ENCODE data around the gene ZNF283.

The ZNF283 gene

DNA sequence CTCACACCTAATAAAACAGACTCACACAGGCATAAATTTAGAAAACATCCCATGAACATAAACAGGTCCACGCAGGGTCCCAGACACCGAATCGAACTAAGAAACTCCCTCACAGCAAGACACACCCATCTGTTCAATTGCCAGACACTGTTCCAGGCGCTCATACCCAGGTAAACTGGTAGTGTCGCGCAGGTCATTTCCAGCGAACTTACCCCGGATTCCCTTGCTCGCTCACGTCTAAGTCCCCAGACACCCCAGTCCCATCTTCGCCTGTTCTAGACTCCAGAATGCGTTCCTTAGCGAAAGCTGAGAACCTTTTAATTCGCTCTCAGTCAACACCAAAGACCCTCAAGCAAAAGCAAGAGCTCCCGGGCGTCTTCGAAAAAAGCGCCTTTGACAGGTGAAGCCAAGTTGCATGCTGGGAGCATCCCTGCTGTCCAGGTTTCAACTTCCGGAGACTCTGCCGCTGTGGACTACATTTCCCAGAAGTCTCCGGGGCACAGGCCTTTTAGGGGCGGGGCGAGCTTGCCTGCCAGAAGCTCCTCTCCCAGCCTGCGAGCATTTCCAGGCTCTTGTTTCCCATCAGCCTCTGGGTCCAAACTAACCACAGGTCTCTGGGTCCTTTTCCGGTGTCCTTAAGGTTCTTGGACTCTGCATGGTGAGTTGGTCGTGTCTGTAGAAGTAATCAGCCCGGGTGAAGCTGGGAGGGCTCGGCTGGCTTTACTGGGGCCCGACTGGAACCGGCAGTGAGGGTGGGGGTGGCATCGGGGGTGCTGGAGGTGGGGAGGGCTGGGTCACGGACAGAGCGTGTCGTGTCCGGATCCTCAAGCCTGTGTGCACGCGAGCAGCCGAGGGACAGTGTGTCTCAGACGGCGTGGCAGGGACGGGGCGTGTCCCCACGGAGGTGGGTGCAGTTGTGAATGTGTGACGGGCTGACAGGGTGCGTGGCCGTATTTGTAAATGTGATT is at the start of gene ZNF283:
Gene ZNF283, plus strand, starts transcription at position 535 of the 968 bp plus-strand sequence. CDS start 6,184 bp downstream, outside the sequence.
- peak; percentile 52 to 68 (median 56) for DNase-seq

DNA sequence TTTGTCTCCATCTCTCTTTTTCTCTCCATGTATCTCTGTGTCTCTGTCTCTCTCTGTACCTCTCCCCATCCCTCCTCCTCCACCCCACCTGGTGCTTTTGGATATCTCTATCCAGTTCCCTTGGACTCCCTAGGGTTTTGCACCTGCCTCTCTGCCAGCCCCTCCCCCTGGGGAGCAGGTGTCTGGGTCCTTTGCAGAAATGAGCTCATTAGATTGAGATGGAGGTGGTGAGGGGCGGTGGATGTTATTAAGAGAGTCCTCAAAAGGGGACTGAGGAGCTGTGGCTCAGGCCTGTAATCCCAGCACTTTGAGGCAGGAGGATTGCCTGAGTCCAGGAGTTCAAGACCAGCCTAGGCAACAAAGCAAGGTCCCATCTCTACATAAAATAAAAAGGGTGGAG is 48.5 kb upstream of the ZNF283 start:
- no peak for DNase-seq

DNA sequence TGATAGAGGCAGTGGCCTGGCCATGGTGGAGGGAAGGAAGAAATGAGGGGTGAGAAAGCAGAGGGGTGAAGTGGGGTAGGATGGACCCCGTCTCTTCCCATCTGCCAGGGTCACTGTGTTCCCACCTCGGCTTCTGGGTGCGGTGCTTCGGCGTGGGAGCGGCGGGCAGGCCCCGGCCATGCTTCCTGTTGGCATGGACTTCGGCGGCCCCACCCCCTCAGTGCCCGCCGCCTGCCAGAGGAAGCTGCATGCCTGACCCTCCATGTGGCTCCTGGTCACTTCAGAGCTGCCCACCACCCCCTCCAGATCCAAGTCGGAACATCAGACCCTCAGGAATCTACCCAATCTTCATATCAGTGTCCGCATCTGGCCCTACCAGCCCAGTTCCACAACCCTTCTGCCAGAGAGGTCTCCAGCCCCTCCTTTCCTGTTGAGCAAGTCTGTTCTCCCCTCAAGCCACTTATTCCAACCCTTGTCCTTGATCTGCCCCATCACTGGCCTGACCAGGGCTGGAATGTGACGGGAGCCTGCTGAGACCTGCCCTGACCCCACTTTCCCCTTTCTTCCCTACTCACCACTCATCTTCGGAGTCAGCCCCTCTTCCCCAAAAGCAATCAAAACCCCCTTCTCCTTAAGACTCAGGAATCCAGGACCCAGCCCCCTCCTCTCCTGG is 47.8 kb upstream of the ZNF283 start:
- DNase-seq, result no peak

DNA sequence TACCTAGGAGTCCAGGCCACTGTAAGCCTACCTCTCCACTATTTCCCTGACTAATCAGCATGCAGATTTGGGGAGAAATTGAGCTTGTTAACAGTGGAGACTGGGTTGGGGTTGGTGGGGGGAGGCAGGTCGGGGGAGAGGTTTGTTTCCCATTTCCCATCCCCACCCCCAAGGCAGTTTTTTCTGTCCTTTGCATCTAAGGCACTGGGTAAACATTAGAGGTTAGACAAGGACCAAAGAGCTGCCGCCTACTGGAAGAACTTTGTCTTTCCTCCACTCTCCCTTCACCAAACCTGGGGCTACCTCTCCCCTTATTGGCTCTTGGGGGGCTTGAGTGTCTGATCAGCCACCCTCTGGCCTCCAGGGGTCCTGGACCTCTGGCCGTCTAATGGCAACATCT is 47.3 kb upstream of the ZNF283 start:
- no peak for DNase-seq

DNA sequence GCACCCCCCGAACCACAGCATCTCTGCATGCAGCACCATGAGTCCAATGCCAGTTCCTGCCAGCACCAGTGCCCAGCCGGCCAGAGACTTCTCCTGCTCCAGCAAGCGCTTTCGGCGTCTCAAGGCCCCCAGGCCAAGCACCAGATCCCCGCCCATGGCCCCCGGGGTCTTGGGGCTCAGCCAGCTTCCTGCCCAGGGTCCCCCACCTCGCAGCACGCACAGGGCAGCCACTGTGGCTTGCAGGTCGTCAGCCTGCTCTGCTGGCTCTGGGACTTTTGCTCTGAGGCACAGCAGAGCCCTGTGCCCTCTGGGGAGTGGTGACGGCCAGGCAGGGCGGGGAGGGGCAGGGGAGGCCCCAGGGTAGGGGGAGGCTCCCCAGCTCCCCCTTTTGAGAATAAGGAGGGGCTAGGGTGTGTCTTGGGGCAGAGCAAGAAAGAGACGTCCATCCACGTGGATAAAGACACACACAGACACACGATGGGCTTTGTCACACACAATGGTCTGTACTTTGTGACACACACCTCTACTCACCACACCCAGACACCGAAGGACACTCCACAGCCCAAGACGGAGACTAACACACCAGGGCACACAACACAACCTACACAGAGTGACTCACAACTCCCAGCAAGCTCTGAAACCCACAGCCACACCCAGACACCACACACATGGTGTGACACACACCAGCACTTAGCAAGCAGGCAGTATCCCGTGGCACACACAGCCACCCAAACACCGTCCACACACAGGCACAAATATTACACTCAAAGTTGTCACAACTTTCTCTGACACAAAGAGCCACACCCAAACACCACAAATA is 46.2 kb upstream of the ZNF283 start, which contains the start of gene KCNN4:
Gene KCNN4, minus strand, starts transcription at position 268 of the 820 bp plus-strand sequence. Its CDS starts 112 bp downstream, at position 156.
- DNase-seq, result peak; percentile 36 to 53 (median 51)

DNA sequence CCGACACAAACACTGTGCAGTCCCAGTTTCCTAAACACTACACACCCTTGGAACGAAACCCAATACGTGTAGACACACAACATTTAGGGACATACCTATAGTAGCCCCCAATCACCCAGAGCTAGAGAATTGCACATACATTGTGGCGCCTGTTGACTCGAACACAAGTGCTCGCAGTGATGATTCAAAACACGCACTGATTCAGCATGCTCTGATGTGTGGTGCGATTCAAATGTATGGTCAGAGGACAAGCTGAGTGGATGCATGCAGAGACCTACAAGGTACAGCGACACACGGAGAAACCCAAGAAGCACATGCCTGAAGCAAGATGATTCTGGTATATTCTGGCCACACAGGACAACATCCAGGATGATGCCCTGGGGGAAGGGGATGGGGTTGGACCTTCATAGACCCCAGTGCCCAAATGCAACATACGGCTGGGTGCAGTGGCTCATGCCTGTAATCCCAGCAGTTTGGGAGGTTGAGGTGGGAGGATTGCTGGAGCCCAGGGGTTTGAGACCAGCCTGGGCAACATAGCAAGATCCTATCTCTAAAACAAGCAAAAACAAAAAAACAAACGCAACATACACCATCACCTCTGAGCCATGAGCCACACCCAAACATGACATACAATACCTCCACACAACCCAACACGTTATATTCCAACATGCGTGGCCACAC is 45.4 kb upstream of the ZNF283 start:
- no peak for DNase-seq

DNA sequence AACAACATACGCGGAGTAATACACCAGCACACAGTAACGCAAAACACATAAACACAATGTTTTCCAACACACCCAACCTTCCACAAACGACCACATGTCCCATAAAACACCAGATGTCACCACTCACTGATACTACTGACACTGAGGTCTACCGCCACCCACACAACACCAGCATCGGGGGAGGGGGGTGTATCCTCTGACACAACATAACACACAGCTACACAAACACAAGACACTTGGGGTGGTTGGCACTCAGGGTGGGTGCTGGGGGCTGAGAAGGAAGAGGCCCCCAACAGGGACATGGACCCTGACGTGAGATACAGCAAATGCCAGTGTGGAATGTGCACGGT is 44.8 kb upstream of the ZNF283 start:
- DNase-seq, result no peak

DNA sequence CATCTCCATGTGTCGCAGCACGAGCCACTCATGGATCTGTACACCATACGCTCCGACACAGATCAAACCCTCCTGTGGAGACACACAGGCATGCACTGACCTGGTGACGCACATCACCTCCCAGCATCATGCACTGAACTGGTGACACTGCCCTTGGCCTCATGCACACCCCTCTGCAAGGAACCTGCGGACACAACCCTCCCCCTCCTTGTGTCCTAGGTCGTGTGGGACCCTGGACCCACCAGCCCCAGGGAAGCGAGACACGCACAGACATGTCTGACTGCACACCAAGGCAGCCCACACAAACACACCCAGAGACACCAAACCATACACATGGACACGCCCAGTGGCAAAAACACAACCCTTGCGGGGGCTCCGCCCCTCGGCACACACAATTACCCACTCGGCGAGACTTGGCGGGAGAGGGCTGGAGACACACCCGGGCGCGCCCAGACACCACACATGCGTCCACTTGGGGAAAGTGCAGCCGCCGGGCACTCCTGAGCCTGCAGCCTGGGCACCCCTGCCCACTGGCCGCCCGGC is 44.4 kb upstream of the ZNF283 start:
- DNase-seq, result no peak

DNA sequence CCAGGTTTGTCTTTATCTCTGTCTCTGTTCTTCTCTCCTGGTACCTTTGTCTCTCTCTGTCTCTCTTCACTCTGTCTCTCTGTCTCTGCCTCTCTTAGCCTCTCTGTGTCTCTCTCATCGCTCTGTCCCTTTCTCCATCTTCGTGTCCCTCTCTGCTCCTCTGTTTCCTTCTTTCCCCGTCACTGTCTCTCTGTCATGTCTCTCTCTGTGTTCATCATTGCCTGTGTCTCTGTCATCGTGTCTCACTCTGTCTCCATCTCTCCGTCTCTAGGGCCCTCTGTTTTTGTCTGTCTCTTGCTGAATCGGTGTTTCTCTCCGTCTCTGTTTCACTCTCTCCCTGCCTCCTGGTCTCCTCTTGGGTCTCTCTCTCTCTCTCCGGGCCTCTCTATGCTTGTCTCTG is 43.5 kb upstream of the ZNF283 start:
- DNase-seq, result no peak

DNA sequence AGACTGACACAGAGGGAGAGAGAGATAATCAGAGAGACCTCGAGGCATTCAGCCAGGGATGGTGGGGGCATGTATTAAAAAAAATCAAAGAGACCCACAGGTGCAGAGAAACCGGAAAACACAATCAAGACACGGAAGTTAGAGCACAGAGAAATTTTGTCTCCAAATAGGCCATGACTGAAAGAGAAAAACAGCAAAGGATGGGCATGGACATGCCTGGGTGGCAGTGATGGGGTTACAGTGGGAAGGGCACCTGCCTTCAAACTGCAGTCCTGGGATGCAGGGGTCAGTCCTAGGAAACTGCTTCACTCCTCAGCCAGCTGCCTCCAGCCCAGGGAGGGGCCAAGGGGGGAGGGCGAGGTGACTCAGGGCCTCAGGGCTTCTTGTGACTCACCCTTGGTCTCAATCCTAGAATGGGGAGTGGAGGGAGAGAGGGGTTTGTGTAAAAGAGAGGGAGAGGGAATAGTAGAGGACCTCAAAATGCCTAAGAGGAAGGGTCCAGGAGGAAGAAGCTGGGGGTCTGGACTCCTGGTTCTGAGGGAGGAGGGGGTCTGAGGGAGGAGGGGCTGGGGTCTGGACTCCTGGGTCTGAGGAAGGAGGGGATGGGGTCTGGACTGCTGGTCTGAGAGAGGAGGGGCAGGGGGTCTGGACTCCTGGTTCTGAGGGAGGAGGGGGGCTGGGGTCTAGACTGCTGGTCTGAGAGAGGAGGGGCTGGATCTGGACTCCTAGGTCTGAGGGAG is 42.7 kb upstream of the ZNF283 start:
- peak; percentile 21 to 42 (median 37) for DNase-seq

DNA sequence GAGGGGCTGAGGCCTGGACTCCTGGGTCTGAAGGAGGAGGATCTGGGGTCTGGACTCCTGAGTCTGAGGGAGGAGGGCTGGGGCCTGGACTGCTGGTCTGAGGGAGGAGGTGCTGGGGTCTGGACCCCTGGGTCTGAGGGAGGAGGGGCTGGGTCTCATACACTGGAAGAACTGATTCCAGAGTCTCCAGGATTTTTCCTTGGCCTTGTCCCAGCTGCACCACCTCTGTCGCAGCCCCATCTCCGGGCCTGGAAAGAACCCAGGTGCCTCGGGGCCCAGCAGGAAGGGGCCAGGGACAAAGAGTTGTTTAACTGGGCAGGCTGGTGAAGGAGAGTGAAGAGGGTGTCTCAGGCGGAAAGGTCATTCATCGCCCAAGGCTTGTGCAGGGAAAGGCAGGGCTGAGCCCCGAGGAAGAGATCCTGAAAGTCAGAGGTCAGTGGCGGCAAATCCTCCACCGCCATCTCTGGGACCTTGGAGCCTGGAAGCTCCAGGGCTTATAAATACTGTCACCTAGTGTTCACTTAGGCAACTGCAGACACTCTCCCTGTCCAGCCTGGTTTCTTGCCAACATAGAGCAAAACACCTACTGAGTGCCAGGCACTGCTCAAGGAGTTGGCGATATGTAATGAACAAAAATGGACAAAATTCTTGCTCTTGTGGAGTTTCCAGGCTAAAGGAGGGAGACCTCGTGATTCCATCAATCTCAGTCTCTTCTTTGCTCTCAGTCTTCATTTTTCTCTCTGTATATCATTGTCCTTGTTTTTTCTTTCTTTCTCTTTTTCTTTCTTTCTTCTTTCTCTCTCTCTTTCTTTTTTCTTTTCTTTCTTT is 41.9 kb upstream of the ZNF283 start:
- DNase-seq, result peak in 1 of 4 experiments; percentile 18

DNA sequence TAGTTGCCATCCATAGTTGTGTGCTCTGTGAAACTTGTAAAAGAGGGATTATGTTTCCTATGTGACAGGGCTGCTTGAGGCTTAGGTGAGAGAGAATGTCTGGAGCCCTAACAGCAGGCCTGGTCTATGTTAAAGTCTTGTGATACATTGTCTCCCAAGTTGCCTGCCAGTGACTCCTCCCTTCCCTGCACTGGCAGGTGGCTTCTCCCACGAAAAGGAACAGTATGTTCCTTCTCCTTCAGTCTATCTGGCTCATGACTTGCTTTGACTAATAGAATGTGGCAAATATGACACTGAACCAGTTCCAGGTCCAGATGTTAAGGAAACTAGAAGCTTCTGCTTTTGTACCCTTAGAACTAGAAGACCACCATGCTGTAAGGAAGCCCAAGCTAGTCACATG is 40.5 kb upstream of the ZNF283 start:
- DNase-seq, result no peak

DNA sequence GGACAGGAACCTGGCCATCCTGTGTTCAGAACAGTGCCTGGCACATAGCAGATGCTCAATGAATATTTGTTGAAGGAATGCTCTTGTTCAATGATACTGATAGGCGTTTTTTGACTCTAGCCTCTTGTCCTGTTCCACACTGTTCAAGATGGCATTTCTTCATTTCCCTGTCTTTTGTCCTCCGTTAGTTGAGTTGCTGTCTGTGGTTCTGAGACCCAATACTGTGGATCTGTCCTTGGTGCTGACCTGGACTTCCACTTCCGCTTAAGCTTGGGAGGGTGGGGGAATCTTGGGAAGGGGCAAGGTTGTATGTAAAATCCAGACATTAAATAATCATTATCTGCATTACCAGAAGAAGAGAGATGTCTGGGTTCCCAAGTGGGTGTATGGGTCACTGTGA is 38.1 kb upstream of the ZNF283 start:
- no peak for DNase-seq

DNA sequence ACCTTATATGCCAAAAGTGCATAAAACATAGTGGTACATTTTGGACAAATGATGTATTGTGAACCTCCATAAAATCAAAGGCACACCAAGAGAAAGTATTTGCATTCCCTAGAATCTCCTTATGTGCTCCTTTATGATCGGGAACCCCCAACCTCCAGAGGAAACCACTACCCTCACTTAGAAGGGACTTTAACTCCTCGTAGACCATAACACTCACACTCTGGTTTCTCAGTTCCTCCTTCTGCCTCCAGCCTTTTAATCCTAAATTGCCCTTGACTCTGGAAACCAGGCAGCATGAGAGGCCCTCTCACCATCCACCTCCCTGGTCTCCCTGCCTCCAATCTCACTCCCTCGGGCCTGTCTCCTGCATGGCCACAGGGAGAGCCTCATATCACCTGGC is 36.5 kb upstream of the ZNF283 start:
- no peak for DNase-seq

DNA sequence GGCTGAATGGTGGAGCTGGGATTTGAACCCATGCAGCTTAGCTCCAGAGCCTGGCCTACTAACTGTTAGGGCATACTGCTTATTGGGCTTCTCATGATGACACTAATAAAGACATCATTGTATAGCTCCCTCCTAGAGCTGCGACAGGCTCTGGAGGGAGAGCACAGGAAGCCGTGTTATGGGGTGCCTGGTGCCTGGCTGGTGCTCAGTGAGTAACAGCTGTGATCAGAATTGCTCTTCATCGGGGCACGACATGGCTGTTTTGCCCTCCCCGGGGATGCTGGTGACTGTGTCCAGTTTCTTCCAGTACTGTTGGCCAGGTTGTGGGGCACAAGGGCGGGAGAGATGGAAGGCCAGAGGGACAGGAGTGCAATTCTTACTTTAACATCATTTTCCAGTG is 30.0 kb upstream of the ZNF283 start:
- DNase-seq, result no peak

DNA sequence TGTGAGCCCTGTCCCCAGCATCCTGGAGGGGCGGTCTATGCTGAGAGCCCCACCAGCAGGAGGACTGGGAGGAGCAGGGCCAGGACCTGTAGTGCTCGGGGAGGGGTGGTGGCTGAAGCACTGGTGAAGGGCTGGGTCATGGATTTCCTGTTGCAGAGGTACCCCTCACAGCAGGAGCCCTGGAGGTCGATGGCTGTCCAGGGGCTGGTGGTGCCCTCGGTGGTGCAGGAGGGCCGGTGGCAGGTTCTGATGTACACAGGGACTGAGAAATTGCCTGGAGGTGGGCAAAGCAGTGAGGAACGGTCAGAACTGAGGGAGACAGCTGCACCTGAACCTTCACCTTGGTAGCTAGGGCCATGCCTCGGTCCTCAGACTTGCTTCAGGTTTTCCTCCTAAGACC is 29.6 kb upstream of the ZNF283 start:
- no peak for DNase-seq

DNA sequence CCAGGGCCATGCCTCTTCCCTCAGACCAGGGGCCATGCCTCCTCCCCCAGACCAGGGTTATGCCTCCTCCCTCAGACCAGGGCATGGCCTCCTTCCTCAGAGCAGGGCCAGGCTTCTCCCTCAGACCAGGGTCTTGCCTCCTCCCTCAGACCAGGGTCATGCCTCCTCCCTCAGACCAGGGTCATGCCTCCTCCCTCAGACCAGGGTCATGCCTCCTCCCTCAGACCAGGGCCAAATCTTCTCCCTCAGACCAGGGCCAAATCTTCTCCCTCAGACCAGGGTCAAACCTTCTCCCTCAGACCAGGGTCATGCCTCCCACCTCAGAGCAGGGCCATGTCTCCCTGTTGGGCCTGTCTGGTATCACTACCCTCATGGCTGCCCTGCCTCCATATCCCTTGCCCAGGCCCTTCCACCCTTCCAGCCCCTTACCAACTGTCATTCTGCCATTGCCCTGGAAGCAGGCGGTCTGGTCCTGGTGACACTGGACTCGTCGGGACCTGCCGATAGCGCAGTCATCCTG is 29.0 kb upstream of the ZNF283 start:
- DNase-seq, result no peak

DNA sequence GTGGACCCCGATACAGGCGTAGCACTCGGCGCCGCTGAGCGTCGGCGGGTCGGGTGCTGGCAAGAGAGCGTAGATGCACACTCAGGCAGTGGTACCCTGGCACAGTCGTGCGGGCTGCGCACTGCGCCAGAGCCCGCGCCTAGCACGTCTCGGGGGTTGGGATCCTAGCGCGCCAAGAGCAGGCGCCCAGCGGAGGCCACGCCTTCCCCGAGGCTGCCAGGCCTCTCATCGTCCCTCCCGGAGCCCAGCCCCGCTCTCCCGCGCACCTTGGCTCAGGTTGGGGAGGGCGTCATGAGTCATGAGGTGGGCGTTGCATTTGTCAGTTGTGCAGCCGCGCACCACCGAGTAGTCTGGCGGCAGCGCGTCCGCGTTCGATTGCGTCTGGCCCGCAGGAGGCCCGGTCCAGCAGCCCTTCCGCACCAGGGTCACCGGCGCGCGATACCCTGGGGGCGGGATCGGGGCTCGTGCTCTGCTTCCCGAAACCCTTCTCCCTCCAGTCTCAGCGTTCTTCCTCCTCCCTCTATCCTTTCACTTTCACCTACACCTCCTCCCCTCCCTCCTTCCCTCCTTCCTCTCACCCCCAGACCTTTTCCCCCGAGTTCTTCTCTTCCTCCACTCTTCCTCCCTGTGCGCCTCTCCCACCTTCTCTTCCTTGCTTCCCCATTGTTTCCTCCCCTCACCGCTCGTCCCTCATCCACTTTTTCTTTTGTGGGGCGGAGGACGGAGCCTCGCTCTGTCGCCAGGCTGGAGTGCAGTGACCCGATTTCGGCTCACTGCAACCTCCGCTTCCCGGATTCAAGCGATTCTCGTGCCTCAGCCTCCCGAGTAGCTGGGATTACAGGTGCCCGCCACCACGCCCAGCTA is 28.3 kb upstream of the ZNF283 start:
- peak in 1 of 4 experiments; percentile 18 for DNase-seq

DNA sequence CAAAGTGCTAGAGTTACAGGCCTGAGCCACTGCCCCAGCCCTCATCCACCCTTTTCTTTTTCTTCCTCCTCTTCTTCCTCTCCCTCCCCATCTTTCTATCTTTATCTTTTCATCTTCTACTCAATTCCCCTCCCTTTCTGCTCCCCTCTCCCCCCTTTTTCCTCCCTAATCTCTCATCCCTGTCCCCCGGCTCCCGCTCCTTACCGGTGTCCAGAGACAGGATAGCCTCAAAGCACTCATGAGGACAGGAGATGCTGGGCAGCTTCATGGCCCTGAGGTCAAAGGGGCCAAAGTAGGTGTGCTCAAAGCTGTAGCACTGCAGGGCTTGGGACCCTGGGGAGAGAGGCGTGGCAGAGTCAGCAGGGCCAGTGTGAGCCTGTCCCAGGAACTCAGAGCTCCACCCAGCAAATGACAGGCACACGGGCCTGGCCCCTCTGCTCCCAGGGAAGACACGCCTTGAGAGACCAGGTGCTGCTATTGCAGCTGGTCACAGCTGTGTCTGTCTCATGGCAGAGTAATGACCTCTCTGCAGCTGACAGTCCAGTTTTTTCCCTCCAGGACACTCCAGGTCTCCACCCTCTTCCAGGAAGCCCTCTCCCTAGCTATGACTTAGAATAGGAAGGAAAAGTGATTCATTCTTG is 27.5 kb upstream of the ZNF283 start:
- no peak for DNase-seq

Measured in activated CD4-positive, CD25-positive, alpha-beta regulatory T cell (primary cell).